GM21447 (cell line): Measurements from ENCODE around the gene CACNA1G.

Source experiments
- ATAC-seq: cut with Tn5 transposase; IDR thresholded peaks from one replicate; pipeline ENCODE4 v1.9.1; 2021; ENCODE audit not compliant: unreplicated experiment

Gene CACNA1G

DNA sequence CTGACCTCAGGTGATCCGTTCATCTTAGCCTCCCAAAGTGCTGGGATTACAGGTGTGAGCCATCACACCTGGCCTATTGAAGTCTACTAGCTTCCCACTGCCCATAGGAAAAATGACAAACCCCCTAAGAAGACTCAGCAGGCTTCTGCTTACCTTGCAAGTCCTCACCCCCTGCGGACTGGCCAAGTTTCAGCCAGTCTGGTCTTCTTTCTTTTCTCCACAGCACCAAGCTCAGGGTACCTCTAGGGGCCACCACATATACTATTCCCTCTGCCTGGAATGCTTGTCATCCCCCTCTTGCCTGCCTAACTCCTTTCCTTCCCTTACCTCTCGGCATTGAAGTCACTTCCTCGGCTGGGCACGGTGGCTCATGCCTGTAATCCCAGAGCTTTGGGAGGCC is 105.3 kb downstream of the CACNA1G start:
- ATAC-seq: no peak

DNA sequence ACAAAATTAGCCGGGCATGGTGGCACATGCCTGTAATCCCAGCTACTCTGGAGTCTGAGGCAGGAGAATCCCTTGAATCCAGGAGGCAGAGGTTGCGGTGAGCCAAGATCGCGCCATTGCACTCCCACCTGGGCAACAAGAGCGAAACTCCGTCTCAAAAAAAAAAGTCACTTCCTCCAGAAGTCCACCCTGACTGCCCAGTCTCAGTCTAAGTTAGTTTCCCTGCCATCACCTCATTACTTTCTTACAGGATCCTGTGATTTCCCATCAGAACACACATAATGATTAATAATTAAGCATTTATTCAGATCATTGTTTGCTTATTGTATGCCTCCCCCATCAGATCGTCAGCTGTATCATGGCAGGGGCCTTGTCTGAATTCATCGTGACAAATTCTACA is 105.8 kb downstream of the CACNA1G start:
- ATAC-seq: no peak

DNA sequence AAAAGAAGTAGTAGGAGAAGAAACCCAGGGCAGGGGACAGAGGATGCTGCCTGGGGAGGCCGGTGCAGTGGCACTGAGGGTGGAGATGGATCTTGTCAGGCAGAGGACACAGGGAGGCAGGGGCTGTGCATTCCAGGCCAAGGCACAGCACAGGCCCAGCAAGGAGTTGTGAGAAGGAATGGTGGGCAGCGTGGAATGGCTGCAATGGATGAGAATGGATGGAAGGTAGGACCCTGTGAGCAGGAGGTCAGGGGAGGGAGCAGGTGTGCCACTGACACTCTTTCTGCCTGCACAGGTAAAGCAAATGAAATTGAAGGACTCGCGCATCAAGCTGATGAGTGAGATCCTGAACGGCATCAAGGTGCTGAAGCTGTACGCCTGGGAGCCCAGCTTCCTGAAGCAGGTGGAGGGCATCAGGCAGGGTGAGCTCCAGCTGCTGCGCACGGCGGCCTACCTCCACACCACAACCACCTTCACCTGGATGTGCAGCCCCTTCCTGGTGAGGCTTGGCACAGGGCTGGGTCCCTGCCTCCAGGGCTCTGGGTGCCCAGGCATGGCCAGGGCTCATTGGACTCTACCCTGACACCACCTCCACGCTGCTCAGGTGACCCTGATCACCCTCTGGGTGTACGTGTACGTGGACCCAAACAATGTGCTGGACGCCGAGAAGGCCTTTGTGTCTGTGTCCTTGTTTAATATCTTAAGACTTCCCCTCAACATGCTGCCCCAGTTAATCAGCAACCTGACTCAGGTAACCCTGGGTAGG is 106.9 kb downstream of the CACNA1G start:
- no peak for ATAC-seq

DNA sequence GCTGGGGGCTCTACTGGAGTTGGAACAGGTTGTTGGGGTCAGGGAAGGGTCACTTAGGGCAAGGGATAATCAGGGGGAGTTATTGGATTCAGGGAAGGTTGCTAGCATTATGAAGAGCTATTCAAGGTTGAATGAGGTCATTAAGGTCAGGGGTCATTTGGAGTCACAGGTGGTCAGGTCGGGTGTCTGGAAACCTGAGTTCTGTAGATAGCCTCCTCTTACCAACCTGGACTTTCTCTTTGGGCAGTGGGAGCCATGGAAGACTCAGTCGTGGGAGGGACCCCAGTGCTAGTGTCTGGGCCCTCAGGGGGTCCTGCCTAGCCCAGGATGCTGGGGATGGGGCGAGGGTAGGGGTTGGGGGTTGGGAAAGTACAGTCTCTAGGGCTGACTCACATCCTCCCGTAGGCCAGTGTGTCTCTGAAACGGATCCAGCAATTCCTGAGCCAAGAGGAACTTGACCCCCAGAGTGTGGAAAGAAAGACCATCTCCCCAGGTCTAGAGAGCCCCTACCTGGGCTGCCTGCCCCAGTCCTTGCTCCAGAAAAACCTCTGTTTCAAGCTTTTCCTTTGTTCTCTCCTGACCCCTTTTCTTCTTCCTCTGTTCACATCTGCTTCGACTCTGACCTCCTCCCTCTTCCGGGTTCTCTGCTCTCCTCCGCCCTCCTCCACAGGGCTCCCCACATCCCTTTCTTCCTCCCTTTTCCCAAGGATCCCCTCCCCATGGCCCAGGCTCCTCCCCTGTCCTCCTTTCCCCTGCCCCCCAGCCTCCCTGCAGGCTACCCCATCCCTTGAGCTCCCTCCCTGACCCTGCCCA is 107.7 kb downstream of the CACNA1G start:
- no peak for ATAC-seq

DNA sequence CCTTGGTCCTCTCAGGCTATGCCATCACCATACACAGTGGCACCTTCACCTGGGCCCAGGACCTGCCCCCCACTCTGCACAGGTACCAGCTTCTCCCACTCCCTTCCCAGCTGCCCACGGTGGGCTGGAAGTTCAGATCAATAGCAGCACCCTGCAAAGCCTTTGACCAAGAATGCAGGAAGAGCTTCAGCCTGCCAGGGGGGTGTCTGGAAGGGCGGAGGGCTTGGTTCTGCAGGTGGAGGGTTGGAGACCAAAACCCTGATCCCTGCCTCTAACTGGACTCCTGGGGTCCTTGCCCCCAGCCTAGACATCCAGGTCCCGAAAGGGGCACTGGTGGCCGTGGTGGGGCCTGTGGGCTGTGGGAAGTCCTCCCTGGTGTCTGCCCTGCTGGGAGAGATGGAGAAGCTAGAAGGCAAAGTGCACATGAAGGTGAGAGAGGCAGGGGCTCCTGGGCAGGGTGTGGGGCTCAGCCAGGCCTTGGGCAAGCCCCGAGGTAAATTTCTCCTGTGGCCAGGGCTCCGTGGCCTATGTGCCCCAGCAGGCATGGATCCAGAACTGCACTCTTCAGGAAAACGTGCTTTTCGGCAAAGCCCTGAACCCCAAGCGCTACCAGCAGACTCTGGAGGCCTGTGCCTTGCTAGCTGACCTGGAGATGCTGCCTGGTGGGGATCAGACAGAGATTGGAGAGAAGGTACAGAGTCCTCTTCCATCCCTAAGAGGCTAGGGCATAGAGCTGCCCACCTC is 108.5 kb downstream of the CACNA1G start:
- no peak for ATAC-seq

DNA sequence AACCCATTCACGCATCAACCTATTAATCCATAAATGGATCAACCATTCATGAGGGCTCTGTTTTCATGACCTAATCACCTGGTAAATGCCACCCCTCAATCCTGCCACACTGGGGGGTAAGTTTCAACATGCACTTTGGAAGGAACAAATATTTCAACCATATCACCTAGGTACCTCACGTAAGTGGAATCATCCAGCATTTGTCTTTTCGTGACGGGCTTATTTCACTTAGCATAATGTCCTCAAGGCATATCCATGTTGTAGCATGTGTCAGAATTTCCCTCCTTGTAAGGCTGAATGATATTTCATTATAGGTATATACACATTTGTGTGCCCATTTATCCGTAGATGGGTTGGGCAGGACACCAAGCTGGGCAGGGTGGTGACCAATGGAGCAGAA is 111.6 kb downstream of the CACNA1G start:
- no peak for ATAC-seq

DNA sequence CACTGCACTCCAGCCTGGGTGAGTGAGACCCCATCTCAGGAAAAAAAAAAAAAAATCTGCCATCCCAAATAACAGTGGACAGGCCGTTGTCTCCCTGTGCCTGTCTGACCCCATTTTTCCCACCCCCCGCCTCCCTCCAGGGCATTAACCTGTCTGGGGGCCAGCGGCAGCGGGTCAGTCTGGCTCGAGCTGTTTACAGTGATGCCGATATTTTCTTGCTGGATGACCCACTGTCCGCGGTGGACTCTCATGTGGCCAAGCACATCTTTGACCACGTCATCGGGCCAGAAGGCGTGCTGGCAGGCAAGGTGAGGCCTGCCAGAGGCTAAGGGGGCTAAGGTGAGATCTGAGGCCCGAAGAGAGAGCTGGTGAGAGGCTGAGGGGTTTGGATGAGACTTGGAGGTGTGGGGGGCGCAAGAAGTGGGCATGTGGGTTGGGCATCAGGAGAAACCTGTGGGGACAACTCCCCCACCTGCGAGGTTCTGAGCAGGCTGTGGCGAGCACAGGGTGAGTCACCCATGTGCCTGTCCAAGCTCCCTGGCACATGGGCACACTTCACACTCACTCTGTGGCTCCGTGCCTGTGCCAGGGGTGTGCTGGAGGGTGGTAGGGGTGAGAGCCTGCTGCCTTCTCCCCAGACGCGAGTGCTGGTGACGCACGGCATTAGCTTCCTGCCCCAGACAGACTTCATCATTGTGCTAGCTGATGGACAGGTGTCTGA is 112.5 kb downstream of the CACNA1G start:
- ATAC-seq: no peak

DNA sequence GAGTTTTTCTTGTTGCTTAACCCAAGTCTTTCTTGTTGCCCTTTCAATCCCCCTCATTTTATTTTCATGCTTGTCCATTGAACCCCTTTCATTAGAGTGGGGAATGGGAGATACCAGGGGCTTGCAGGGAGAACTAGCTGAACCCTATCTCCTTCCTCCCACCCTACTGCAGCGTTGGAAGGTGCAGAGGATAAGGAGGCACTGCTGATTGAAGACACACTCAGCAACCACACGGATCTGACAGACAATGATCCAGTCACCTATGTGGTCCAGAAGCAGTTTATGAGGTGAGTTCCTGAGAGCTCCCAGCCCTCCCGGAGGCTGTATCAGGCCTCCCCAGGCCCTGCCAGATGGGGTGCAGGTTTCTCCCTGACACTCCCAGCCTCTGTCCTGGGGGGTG is 114.7 kb downstream of the CACNA1G start:
- no peak for ATAC-seq

DNA sequence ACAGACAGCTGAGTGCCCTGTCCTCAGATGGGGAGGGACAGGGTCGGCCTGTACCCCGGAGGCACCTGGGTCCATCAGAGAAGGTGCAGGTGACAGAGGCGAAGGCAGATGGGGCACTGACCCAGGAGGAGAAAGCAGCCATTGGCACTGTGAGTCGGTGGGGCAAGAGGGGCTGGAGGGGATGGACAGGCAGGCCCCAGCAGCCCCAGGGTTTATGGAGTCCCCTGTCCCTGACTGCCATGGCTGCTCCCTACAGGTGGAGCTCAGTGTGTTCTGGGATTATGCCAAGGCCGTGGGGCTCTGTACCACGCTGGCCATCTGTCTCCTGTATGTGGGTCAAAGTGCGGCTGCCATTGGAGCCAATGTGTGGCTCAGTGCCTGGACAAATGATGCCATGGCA is 115.1 kb downstream of the CACNA1G start:
- no peak for ATAC-seq

DNA sequence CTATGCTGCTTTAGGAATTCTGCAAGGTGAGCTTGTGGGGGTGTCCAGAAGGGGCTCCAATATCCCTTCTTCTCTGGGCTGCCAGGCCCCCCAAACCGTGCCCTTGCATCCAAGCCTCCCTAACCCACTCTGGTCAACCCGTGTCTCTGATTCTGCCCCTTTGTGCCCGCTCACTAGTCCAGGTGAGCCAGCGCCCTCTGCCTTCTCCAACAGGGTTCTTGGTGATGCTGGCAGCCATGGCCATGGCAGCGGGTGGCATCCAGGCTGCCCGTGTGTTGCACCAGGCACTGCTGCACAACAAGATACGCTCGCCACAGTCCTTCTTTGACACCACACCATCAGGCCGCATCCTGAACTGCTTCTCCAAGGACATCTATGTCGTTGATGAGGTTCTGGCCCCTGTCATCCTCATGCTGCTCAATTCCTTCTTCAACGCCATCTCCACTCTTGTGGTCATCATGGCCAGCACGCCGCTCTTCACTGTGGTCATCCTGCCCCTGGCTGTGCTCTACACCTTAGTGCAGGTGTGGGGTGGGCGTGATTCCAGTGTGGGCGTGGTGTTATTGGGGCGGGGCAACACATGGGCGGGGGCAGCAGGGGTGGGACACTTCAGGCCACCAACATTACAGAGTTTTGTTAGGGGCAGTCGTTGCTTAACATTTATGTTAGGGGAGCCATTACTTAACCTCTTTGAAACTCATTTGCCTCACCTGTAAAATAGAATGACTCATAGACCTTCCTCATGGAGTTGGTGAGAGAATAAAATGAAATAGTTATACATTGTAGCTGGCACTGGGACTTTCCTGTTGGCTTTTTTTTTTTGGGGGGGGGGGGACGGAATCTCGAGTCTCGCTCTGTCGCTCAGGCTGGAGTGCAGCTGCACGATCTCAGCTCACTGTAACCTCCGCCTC is 115.8 kb downstream of the CACNA1G start:
- ATAC-seq: no peak
